OCI-LY1 (cell line): Measurements from ENCODE around the gene KRTAP9-1.
"Not testable (repeated sequence)": the region's sequence is repeated elsewhere in the genome, so short reads cannot be mapped to it uniquely, and the experiment has no call there.

Experiments
- H2AFZ ChIP-seq: fragments of 200-600 bp; sonication (generic), shearing (Covaris generic); 2 replicates; pipeline ENCODE4 v1.6.0; 2014; ENCODE audit warnings: antibody characterized with exemption, mild to moderate bottlenecking, low read length
- H3F3A ChIP-seq: fragments of 200-600 bp; sonication (generic), shearing (Covaris generic); 2 replicates; pipeline ENCODE4 v1.6.0; 2014; ENCODE audit warnings: mild to moderate bottlenecking, antibody characterized with exemption, low read length, moderate library complexity; ENCODE audit not compliant: insufficient read depth
- H3K27ac ChIP-seq: fragments of 200-600 bp; sonication (generic); 2 replicates; pipeline ENCODE4 v1.5.1; 2014; ENCODE audit warnings: low read length, mixed run types, mild to moderate bottlenecking, low read depth; ENCODE audit not compliant: poor library complexity, severe bottlenecking
- H3K27me3 ChIP-seq: fragments of 200-600 bp; sonication (generic); 2 replicates; pipeline ENCODE4 v1.6.0; 2014; ENCODE audit warnings: antibody characterized with exemption, mild to moderate bottlenecking, low read length, moderate library complexity; ENCODE audit not compliant: insufficient read depth
- H3K36me3 ChIP-seq: fragments of 200-600 bp; sonication (generic); 2 replicates; pipeline ENCODE4 v1.6.1; 2014; ENCODE audit warnings: mild to moderate bottlenecking, antibody characterized with exemption, low read length, moderate library complexity, mixed read lengths; ENCODE audit not compliant: insufficient read depth
- H3K4me1 ChIP-seq: fragments of 200-600 bp; sonication (generic); 2 replicates; pipeline ENCODE4 v1.5.1; 2014; ENCODE audit warnings: mild to moderate bottlenecking, low read length, moderate library complexity; ENCODE audit not compliant: insufficient read depth, severe bottlenecking
- H3K4me2 ChIP-seq: fragments of 200-600 bp; sonication (generic), shearing (Covaris generic); 2 replicates; pipeline ENCODE4 v1.6.1; 2014; ENCODE audit warnings: low read length
- H3K4me3 ChIP-seq: fragments of 200-600 bp; sonication (generic); 2 replicates; pipeline ENCODE4 v1.5.1; 2014; ENCODE audit warnings: low read length, low read depth, mild to moderate bottlenecking, mixed read lengths; ENCODE audit not compliant: poor library complexity, severe bottlenecking
- H3K79me2 ChIP-seq: fragments of 200-600 bp; shearing (Covaris generic); 2 replicates; pipeline ENCODE4 v1.6.1; 2016; ENCODE audit warnings: mixed run types, low read length, mixed read lengths; ENCODE audit not compliant: insufficient read depth
- H3K9ac ChIP-seq: fragments of 200-600 bp; sonication (generic), shearing (Covaris generic); 2 replicates; pipeline ENCODE4 v1.6.1; 2014; ENCODE audit warnings: mild to moderate bottlenecking, low read length, mixed read lengths
- H3K9me2 ChIP-seq: fragments of 200-600 bp; sonication (generic), shearing (Covaris generic); 2 replicates; pipeline ENCODE4 v1.6.1; 2014; ENCODE audit warnings: low read depth, mild to moderate bottlenecking, low read length, mixed read lengths
- H3K9me3 ChIP-seq: fragments of 200-600 bp; shearing (Covaris generic); 2 replicates; pipeline ENCODE4 v1.6.1; 2014; ENCODE audit warnings: low read length, mixed read lengths
- H4K20me1 ChIP-seq: fragments of 200-600 bp; sonication (generic), shearing (Covaris generic); 2 replicates; pipeline ENCODE4 v1.6.0; 2016; ENCODE audit warnings: mild to moderate bottlenecking, low read length; ENCODE audit not compliant: insufficient read depth
- CTCF ChIP-seq: fragments of 200-600 bp; sonication (generic), shearing (Covaris generic); IDR thresholded peaks from 2 replicates; pipeline ENCODE4 v1.5.1; 2017; ENCODE audit warnings: mild to moderate bottlenecking, antibody characterized with exemption, low read length, moderate library complexity, mixed read lengths
- EZH2 ChIP-seq: fragments of 200-600 bp; sonication (generic), shearing (Covaris generic); IDR thresholded peaks from 2 replicates; pipeline ENCODE4 v1.8.0; 2017; ENCODE audit warnings: borderline replicate concordance, mixed run types, mild to moderate bottlenecking, antibody characterized with exemption, low read length, moderate library complexity, mixed read lengths

The KRTAP9-1 gene

GRCh38 chr17:41144846-41145245, 44.8 kb upstream of the KRTAP9-1 start:
- no peaks in the 10 kb centered on the region for H3F3A ChIP-seq
- no peaks in the 10 kb centered on the region for H4K20me1 ChIP-seq
- no peaks in the 10 kb centered on the region for H3K4me1 ChIP-seq
- no peak overlapping the region for H3K27ac ChIP-seq
- H2AFZ ChIP-seq, result no peak overlapping the region
- H3K9me3 ChIP-seq, result 0 out of 2 replicates have a peak, but pooled peaks cover 3% of the 10 kb centered on the region
- no peak overlapping the region for H3K4me3 ChIP-seq
- TF ChIP-seq CTCF, result no peak
- no peak for TF ChIP-seq EZH2
- no peak overlapping the region for H3K9ac ChIP-seq
- no peaks in the 10 kb centered on the region for H3K27me3 ChIP-seq
- H3K79me2 ChIP-seq, result no peaks in the 10 kb centered on the region
- no peaks in the 10 kb centered on the region; the same call in 1 of the 2 replicates for H3K36me3 ChIP-seq
- no peaks in the 10 kb centered on the region for H3K9me2 ChIP-seq
- H3K4me2 ChIP-seq, result no peak overlapping the region

- no peak overlapping the region for H3K4me2 ChIP-seq
- no peaks in the 10 kb centered on the region for H3K27me3 ChIP-seq
- no peaks in the 10 kb centered on the region for H4K20me1 ChIP-seq
- no peaks in the 10 kb centered on the region; the same call in 1 of the 2 replicates for H3K36me3 ChIP-seq
- no peak overlapping the region for H3K4me3 ChIP-seq
- H3K27ac ChIP-seq, result no peak overlapping the region
- H3K9me3 ChIP-seq, result 0 out of 2 replicates have a peak, but pooled peaks cover 3% of the 10 kb centered on the region
- no peaks in the 10 kb centered on the region for H3K9me2 ChIP-seq
- H3K4me1 ChIP-seq, result no peaks in the 10 kb centered on the region
- H3K79me2 ChIP-seq, result no peaks in the 10 kb centered on the region
- no peak overlapping the region for H3K9ac ChIP-seq
- no peak overlapping the region for H2AFZ ChIP-seq
- TF ChIP-seq CTCF (no peak), EZH2 (no peak)
- H3F3A ChIP-seq, result no peaks in the 10 kb centered on the region
Observed at GRCh38 chr17:41145261-41145660, 44.4 kb upstream of the KRTAP9-1 start.

GRCh38 chr17:41147531-41148204, 42.0 kb upstream of the KRTAP9-1 start:
- no peak overlapping the region for H3K4me3 ChIP-seq
- no peaks in the 10 kb centered on the region for H3K9me3 ChIP-seq
- no peaks in the 10 kb centered on the region for H3F3A ChIP-seq

GRCh38 chr17:41148971-41149651, 40.6 kb upstream of the KRTAP9-1 start:
- not testable (repeated sequence) for H3K27me3 ChIP-seq

More at GRCh38 chr17:41147531-41148204, 42.0 kb upstream of the KRTAP9-1 start:
- H3K4me1 ChIP-seq, result no peaks in the 10 kb centered on the region
- no peak for TF ChIP-seq CTCF
- no peak for TF ChIP-seq EZH2
- H3K79me2 ChIP-seq, result no peaks in the 10 kb centered on the region
- H3K9ac ChIP-seq, result no peak overlapping the region
- no peaks in the 10 kb centered on the region for H3K9me2 ChIP-seq
- H3K27me3 ChIP-seq, result no peaks in the 10 kb centered on the region
- no peaks in the 10 kb centered on the region; the same call in 1 of the 2 replicates for H3K36me3 ChIP-seq
- H4K20me1 ChIP-seq, result no peaks in the 10 kb centered on the region
- H2AFZ ChIP-seq, result no peak overlapping the region
- H3K27ac ChIP-seq, result no peak overlapping the region
- no peak overlapping the region for H3K4me2 ChIP-seq

More at GRCh38 chr17:41148971-41149651, 40.6 kb upstream of the KRTAP9-1 start:
- H4K20me1 ChIP-seq, H3K4me2 ChIP-seq, H3K9me2 ChIP-seq, H3K36me3 ChIP-seq, H3K4me1 ChIP-seq, H3K9me3 ChIP-seq, H2AFZ ChIP-seq, H3K9ac ChIP-seq, H3K27ac ChIP-seq, H3F3A ChIP-seq, H3K79me2 ChIP-seq, H3K4me3 ChIP-seq: not testable (repeated sequence)
